Tibial nerve (tissue), 4 donors: ENCODE data around the gene CNTF.

Experiments used
- CTCF ChIP-seq, 5 experiments: fragments of 200-600 bp in 3 of 5; fragments of 450-650 bp in 2 of 5; sonication (generic) in 3 of 5; IDR thresholded peaks; one replicate each; pipeline ENCODE4 v1.5.1; 2016 to 2019; ENCODE audit warnings: antibody characterized with exemption in 5 of 5, mild to moderate bottlenecking in 3 of 5, moderate library complexity in 2 of 5
- EP300 ChIP-seq, 2 donors: sonication (generic); formaldehyde crosslinking; IDR thresholded peaks; one replicate each; pipeline ENCODE4 v1.6.1; 2017; ENCODE audit warnings: antibody characterized with exemption in 2 of 2, mild to moderate bottlenecking in 1 of 2

GRCh38 chr11:58574881-58575280 lies 47.6 kb upstream of the CNTF start:
- TF ChIP-seq CTCF (IDR thresholded peaks at IDR 0.05) (no peak), EP300 (IDR thresholded peaks at IDR 0.05) (no peak)
